ENCODE data around the gene TECPR2.

TECPR2 gene

GRCh38 chr14:102434647-102435175 is 72.0 kb downstream of the TECPR2 start:
- Histone ChIP-seq H3K4me3 (no peak overlapping the region), H3K27ac (no peak overlapping the region)
- no peak for DNase-seq (ENCODE audit: low spot score)
- TF ChIP-seq CTCF (IDR thresholded peaks at IDR 0.05) = no peak

- H3K4me3 ChIP-seq = peak overlapping the region; percentile 59
- peak; percentile 84 for DNase-seq (ENCODE audit: low spot score)
- H3K27ac ChIP-seq = no peak overlapping the region
- TF ChIP-seq CTCF (IDR thresholded peaks at IDR 0.05) = peak; percentile 58
These were observed 75.5 kb downstream of the TECPR2 start for GRCh38 chr14:102437997-102438915.

- Histone ChIP-seq H3K27ac (no peak overlapping the region), H3K4me3 (no peak overlapping the region)
- DNase-seq (ENCODE audit: low spot score) = no peak
- TF ChIP-seq CTCF (IDR thresholded peaks at IDR 0.05) = no peak
These were observed 76.8 kb downstream of the TECPR2 start for GRCh38 chr14:102439556-102439955.

GRCh38 chr14:102440392-102440791 is 77.7 kb downstream of the TECPR2 start:
- no peak for DNase-seq (ENCODE audit: low spot score)
- no peak overlapping the region for H3K4me3 ChIP-seq
- H3K27ac ChIP-seq = no peak overlapping the region
- TF ChIP-seq CTCF (IDR thresholded peaks at IDR 0.05) = no peak

GRCh38 chr14:102442241-102443211 is 79.8 kb downstream of the TECPR2 start:
- H3K4me3 ChIP-seq = no peak overlapping the region
- H3K27ac ChIP-seq = no peak overlapping the region

GRCh38 chr14:102445066-102445465 is 82.3 kb downstream of the TECPR2 start:
- no peak for DNase-seq (ENCODE audit: low spot score)
- Histone ChIP-seq H3K27ac (no peak overlapping the region), H3K4me3 (no peak overlapping the region)
- TF ChIP-seq CTCF (IDR thresholded peaks at IDR 0.05) = no peak

More at GRCh38 chr14:102442241-102443211, 79.8 kb downstream of the TECPR2 start:
- DNase-seq (ENCODE audit: low spot score) = no peak
- no peak for TF ChIP-seq CTCF (IDR thresholded peaks at IDR 0.05)

Measured in coronary artery (tissue), 2 donors.